HUDEP-2 (cell line): ENCODE results near the gene RABL2B.
A peak's percentile ranks its signal among the peaks of the same experiment; 100 is the strongest.
"Not testable (repeated sequence)": the region's sequence is repeated elsewhere in the genome, so short reads cannot be mapped to it uniquely, and the experiment has no call there.

Experiments used
- DNase-seq, 76 experiments: peaks; one replicate each; lab custom pipeline; 2025; ENCODE audit not compliant: unreplicated experiment in 76 of 76; lab: John Stamatoyannopoulos, UW

Gene RABL2B

GRCh38 chr22:50783033-50783879, at the start of gene RABL2B:
TSS of gene RABL2B (minus strand) at chr22:50783636. CDS start at chr22:50782294, 1,342 bp downstream.
- DNase-seq = peak in 73 of 76 experiments; percentile 12 to 94 (median 84)

DNA sequence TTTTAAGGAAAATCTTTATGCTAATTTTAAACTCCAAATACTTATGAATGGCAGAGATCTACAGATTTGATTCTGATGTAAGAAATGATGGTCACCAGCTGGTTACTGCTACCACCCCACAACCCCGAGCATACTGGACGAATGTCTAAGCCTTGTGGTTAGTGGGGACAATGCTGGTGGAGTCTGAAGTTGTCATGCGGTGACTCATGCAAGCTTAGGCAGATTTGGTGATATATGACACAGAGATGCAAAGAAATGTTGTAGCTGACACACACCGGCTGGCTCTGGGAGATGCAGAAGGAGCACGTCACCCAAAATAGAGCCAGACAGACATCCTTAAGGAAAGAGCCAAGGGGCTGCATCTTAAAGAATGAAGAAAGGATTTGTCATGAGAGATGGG, 3.5 kb upstream of the RABL2B start:
- DNase-seq = not testable (repeated sequence)

- not testable (repeated sequence) for DNase-seq
Measured at GRCh38 chr22:50785289-50785688, 1.9 kb upstream of the RABL2B start.

DNA sequence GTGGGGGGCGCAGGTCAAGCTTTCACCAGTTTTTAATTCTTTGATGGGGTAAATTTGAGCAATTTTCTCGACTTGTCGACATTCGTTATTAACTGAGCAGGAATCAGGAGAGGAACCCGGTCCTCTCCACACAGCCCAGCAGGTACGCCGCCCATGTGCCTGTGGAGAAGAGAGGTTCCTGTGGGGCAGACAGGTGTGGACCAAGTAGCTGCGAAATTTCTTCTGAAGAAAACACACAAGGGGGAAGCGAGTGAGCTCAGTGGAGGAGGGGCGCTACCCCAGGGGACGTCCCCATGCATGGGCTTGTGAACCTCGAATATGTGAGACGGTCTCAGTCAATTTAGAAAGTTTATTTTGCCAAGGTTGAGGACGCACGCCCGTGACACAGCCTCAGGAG, 442 bp upstream of the RABL2B start:
- not testable (repeated sequence) for DNase-seq

- peak in 18 of 76 experiments; percentile 1 to 54 (median 12) for DNase-seq
Measured at GRCh38 chr22:50782253-50782652, 1.2 kb downstream of the RABL2B start.

- not testable (repeated sequence) for DNase-seq
Measured at GRCh38 chr22:50780244-50780643, 3.2 kb downstream of the RABL2B start.

GRCh38 chr22:50777631-50778030, 5.8 kb downstream of the RABL2B start:
- DNase-seq = not testable (repeated sequence)

DNA sequence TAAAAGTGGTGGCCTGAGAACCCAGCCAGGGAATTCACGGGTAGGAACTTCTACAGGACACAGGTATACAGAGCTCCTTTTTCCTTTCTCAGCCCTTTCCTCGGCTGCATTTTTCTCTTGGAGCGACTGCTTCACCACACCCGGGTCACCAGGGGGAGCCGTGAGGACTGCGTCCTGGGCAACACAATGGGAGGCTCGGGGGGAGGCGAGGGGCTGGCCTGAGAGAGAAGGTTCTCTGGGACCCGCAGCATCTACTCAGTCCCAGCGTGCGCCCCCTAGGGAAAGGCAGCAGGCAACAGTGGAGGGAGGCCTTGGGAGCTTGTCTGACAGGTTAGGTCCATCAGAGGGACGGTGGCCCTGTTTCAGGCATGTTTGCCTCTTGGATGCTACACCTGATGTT, 8.3 kb downstream of the RABL2B start:
- peak in 56 of 76 experiments; percentile 1 to 66 (median 34) for DNase-seq

DNA sequence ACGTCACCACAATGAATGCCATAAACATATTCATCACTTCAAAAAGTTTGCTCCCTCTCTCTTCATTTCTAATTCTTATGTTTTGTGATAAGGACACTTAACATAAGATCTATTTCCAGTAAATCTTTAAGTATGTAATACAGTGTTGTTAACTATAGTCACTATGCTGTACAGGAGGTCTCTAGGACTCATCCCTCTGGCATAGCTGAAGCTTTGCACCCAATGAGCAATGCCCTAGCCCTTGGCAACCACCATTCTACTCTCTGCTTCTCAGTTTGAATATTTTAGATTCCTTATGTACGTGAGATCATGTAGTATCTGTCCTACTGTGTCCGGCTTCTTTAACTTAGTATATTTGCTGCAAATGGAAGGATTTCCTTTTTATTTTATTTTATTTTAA, 19.1 kb downstream of the RABL2B start:
- not testable (repeated sequence) for DNase-seq

DNA sequence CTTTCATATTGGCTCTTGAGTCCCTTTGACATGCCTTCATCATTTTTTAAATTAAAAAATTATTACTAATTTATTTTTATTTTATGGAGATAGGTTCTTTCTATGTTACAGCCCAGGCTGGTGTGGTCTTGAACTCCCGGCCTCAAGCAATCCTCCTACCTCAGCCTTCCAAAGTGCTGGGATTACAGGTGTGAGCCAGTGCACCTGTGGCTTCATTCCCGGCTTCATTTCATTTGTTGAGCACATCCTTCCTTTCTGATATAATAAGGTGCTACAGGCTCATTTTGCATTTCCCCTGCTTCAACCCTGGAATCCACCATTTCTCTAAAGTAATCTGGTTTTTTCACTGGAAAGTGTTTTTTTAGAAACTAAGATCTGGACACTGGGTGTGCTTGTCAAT, 21.6 kb downstream of the RABL2B start:
- not testable (repeated sequence) for DNase-seq

- not testable (repeated sequence) for DNase-seq
Measured at GRCh38 chr22:50759597-50760341, 23.7 kb downstream of the RABL2B start.

DNA sequence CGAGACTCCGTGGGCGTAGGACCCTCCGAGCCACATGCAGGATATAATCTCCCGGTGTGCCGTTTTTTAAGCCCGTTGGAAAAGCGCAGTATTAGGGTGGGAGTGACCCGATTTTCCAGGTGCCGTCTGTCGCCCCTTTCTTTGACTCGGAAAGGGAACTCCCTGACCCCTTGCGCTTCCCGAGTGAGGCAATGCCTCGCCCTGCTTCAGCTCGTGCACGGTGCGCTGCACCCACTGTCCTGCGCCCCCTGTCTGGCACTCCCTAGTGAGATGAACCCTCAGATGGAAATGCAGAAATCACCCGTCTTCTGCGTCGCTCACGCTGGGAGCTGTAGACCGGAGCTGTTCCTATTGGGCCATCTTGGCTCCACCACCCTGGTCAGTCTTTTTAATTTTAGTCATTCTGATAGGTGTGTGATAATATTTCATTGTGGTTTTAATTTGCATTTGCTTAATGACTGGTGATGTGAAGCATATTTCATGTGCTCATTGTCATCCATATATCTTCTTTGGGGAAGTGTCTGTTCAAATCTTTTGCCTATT, 26.4 kb downstream of the RABL2B start:
- DNase-seq = peak in 61 of 76 experiments; percentile 10 to 73 (median 55)

DNA sequence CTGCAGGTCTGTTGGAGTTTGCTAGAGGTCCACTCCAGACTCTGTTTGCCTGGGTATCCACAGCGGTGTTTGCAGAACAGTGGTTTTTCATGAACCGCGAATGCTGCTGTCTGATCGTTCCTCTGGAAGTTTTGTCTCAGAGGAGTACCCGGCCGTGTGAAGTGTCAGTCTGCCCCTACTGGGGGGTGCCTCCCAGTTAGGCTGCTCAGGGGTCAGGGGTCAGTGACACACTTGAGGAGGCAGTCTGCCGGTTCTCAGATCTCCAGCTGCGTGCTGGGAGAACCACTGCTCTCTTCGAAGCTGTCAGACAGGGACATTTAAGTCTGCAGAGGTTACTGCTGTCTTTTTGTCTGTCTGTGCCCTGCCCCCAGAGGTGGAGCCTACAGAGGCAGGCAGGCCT, 27.0 kb downstream of the RABL2B start:
- not testable (repeated sequence) for DNase-seq

GRCh38 chr22:50755251-50755650, 28.2 kb downstream of the RABL2B start:
- DNase-seq = not testable (repeated sequence)

GRCh38 chr22:50749302-50750074, 33.9 kb downstream of the RABL2B start:
- DNase-seq = not testable (repeated sequence)

DNA sequence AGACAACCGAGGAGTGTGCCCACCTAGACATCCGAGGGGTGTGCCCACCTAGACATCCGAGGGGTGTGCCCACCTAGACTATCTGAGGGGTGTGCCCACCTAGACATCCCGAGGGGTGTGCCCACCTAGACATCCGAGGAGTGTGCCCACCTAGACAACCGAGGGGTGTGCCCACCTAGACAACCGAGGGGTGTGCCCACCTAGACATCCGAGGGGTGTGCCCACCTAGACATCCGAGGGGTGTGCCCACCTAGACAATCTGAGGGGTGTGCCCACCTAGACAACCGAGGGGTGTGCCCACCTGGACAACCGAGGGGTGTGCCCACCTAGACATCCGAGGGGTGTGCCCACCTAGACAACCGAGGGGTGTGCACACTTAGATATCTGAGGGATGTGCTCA, 34.8 kb downstream of the RABL2B start:
- DNase-seq = not testable (repeated sequence)

- DNase-seq = not testable (repeated sequence)
Measured at GRCh38 chr22:50747521-50747920, 35.9 kb downstream of the RABL2B start.

DNA sequence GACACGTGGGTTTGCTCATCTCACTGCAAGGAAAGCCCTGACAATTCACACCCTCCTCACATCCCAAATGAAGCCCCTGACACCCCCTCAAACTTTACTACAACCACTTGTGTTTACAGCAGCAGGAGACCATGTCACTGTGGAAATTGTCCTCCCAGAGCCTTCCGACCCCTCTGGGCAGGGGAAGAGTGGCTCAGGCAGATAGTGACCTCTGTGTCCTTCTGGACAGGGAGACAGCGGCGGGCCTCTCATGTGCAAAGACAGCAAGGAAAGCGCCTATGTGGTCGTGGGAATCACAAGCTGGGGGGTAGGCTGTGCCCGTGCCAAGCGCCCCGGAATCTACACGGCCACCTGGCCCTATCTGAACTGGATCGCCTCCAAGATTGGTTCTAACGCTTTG, 39.0 kb downstream of the RABL2B start:
- not testable (repeated sequence) for DNase-seq

- not testable (repeated sequence) for DNase-seq
Measured at GRCh38 chr22:50740714-50741113, 42.7 kb downstream of the RABL2B start.

GRCh38 chr22:50739894-50740293, 43.5 kb downstream of the RABL2B start:
- DNase-seq = no peak
